Stimulated activated memory B cell treated with anti-CD40 and anti-IgM and Interleukin-4, amounts not matched to agents 10 μg/mL and 1 μg/mL and 100 μg/mL, for 72 hours (primary cell): ENCODE data around the gene SH3RF1.
"Not testable (repeated sequence)": the region's sequence is repeated elsewhere in the genome, so short reads cannot be mapped to it uniquely, and the experiment has no call there.

Experiments
- ATAC-seq: fragments of 150-1000 bp; cut with Tn5 transposase; 2 replicates; pipeline ENCODE4 v1.10.0; 2021
- H3K27ac Mint-ChIP-seq: one replicate; pipeline ENCODE4 v1.8.0; 2022; ENCODE audit warnings: mild to moderate bottlenecking, mixed read lengths
- H3K27me3 Mint-ChIP-seq: one replicate; pipeline ENCODE4 v1.8.0; 2022; ENCODE audit warnings: mixed read lengths
- H3K36me3 Mint-ChIP-seq: one replicate; pipeline ENCODE4 v1.8.0; 2022; ENCODE audit warnings: mixed read lengths
- H3K4me1 Mint-ChIP-seq: one replicate; pipeline ENCODE4 v1.8.0; 2022; ENCODE audit warnings: mixed read lengths
- H3K4me3 Mint-ChIP-seq: one replicate; pipeline ENCODE4 v1.8.0; 2022; ENCODE audit warnings: mild to moderate bottlenecking, moderate library complexity, mixed read lengths
- H3K9me3 Mint-ChIP-seq: one replicate; pipeline ENCODE4 v1.8.0; 2022; ENCODE audit warnings: mixed read lengths

SH3RF1 gene

DNA sequence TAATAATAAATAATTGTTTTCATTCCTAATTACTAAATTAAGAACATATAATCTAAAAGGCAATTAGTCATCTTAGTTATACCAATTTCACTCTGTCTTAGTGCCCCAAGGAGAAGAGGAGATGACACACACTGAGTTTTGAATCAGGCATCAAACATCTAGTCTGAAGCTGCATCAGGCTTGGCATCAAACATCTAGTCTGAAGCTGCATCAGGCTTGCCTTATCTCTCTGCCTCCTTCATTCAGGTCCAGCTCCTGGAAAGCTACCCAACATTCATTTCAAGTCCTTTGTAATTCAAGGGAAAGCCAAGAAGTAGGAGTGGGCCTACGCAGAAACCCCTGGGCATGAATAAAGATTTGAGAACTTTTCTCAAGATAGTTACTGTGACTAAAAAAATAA lies 62.2 kb downstream of the SH3RF1 start:
- Mint-ChIP-seq H3K4me1 (peaks cover 28% of the 10 kb centered on the region), H3K36me3 (peaks cover 12% of the 10 kb centered on the region), H3K27ac (peak overlapping the region; percentile 75), H3K27me3 (no peaks in the 10 kb centered on the region), H3K9me3 (peaks cover 4% of the 10 kb centered on the region), H3K4me3 (no peak overlapping the region)
- no peak for ATAC-seq

DNA sequence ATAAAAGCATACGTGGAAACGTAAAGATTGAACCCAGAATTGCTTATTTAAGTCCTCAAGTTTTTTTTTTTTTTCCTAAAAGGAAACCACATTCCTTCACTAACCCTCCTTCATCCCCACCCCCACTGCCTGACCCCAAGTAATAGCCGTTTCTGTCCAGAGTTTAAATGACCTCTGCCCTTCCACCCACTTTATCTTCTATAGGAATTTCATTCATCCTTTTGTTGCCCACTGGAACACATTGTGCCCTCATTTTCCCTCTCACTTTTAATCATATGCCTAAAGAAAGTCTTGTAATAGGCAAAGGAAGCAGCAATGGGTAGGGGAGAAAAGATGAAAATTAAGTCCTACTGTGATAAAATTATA lies 62.7 kb downstream of the SH3RF1 start:
- H3K4me1 Mint-ChIP-seq = peaks cover 27% of the 10 kb centered on the region
- peaks cover 9% of the 10 kb centered on the region for H3K36me3 Mint-ChIP-seq
- peak overlapping the region; percentile 75 for H3K27ac Mint-ChIP-seq
- ATAC-seq = no peak
- peaks cover 3% of the 10 kb centered on the region for H3K9me3 Mint-ChIP-seq
- no peak overlapping the region for H3K4me3 Mint-ChIP-seq
- no peaks in the 10 kb centered on the region for H3K27me3 Mint-ChIP-seq

DNA sequence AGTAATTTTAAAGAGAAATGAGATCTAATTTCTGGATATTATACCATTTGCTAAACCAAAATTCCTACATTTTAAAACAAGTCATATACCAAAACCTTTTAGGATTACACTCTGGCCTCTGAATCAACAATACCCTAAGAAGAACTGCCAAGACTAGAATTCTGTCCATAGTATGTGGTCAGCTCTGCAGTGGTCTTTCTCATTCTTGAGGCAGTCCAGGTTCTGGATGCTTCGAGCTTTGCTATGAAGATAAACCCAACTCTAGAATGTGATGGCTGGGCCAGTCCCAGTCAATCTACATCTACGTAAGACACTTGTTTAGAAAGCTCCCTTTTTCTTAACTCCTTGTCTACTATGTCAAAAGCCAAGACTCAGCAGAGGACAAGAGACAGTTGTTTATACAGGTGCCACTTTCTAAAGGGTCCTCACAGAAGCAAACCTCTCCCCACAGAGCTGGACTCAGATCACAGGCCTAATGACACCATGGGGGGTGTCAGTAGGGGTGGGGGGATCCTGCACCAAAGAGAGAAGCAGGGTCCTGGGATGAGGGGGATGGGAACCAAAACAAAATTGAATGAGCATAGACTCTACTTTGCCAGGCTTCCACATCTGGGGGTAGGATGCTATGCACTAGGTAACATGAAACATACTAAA lies 63.2 kb downstream of the SH3RF1 start:
- Mint-ChIP-seq H3K4me1 (peaks cover 27% of the 10 kb centered on the region), H3K27ac (peak overlapping the region; percentile 75), H3K36me3 (peaks cover 8% of the 10 kb centered on the region), H3K4me3 (no peak overlapping the region), H3K27me3 (no peaks in the 10 kb centered on the region), H3K9me3 (peaks cover 3% of the 10 kb centered on the region)
- ATAC-seq = no peak

DNA sequence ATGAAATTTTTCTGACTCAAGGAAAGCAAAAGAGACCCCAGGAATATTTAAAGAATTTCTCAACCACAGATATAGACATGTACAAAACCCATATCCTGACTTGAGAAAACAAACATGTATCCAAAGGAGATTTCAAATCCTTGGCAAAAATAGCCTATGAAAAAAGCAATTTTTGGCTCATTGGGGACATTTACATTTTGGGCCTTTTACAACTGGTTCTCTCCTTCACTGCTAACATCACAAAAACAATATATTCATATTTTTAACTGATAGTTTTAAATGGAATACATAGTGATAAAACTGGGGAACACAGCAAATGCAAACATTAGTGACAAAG lies 65.0 kb downstream of the SH3RF1 start:
- no peak overlapping the region for H3K27ac Mint-ChIP-seq

DNA sequence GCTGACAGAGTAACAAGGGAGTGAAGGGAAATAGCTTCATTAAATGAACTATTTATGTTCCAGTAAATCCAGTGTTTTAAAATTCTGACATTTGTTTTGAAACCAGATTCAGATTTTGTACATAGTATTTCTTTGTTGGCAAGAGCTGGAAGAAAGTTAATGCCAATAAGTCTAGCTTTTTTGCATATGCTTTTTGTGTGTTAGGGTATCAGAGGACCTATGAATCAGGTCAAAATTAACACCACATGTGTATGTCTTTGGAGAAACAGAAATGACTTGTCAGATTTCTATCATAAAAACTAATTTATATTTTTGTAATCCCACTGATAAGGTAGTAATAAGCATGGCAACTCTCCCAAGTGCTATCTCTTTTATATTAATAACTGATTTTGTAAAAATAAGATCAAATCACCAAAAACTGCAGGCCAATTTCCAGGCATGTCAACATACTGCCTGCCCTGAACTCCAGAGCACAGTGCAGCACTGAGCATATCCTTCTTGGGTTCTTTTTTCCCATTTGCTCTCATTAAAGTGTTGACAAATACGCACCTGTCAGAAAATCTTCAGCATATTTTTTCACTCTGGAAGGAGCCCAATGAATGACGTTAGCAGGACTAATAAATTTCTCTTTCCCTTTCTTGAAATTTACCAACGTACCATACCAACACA lies 65.5 kb downstream of the SH3RF1 start:
- peaks cover 3% of the 10 kb centered on the region for H3K9me3 Mint-ChIP-seq
- ATAC-seq = no peak
- H3K36me3 Mint-ChIP-seq = peaks cover 5% of the 10 kb centered on the region
- no peaks in the 10 kb centered on the region for H3K27me3 Mint-ChIP-seq
- no peak overlapping the region for H3K4me3 Mint-ChIP-seq
- H3K27ac Mint-ChIP-seq = no peak overlapping the region
- peaks cover 18% of the 10 kb centered on the region for H3K4me1 Mint-ChIP-seq

More for the DNA sequence above, 65.0 kb downstream of the SH3RF1 start:
- no peaks in the 10 kb centered on the region for H3K27me3 Mint-ChIP-seq
- H3K9me3 Mint-ChIP-seq = peaks cover 3% of the 10 kb centered on the region
- peaks cover 23% of the 10 kb centered on the region for H3K4me1 Mint-ChIP-seq
- H3K36me3 Mint-ChIP-seq = peaks cover 6% of the 10 kb centered on the region
- H3K4me3 Mint-ChIP-seq = no peak overlapping the region
- ATAC-seq = no peak

DNA sequence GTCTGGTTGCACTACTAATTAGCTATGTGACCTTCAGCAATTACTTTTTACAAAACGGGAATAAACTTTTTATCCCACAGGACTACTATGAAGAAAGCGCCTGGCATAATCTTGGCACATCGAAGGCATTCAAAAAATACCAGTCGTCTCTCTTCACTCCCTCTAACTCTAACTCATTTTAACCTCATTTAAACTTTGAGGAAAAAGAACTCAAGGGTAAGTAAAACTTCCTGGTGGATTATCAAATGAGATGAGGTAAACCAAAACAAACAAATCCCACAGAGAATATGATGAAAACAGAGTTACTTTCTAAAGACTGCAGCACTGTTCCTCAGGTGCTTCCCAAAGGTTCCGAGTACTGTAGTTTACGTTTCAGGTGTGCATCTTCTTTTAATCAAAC lies 66.9 kb downstream of the SH3RF1 start:
- H3K4me3 Mint-ChIP-seq = no peak overlapping the region
- peaks cover 10% of the 10 kb centered on the region for H3K4me1 Mint-ChIP-seq
- no peaks in the 10 kb centered on the region for H3K36me3 Mint-ChIP-seq
- H3K27me3 Mint-ChIP-seq = no peaks in the 10 kb centered on the region
- no peaks in the 10 kb centered on the region for H3K9me3 Mint-ChIP-seq
- no peak for ATAC-seq
- no peak overlapping the region for H3K27ac Mint-ChIP-seq

DNA sequence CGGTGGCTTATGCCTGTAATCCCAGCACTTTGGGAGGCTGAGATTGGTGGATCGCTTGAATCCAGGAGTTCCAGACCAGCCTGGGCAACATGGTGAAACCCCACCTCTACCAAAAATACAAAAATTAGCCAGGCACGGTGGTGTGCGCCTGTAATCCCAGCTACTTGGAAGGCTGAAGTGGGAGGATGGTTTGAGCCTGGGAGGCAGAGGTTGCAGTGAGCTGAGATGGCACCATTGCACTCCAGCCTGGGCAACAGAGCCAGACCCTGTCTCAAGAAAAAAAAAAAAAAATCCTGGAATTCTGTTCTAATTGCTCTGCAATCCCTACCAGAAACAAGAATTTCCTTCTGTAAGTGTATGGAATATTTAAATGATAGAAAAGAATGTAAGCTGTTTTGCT lies 67.5 kb downstream of the SH3RF1 start:
- H3K4me1 Mint-ChIP-seq, H3K4me3 Mint-ChIP-seq, ATAC-seq, H3K36me3 Mint-ChIP-seq, H3K27me3 Mint-ChIP-seq, H3K9me3 Mint-ChIP-seq, H3K27ac Mint-ChIP-seq: not testable (repeated sequence)

DNA sequence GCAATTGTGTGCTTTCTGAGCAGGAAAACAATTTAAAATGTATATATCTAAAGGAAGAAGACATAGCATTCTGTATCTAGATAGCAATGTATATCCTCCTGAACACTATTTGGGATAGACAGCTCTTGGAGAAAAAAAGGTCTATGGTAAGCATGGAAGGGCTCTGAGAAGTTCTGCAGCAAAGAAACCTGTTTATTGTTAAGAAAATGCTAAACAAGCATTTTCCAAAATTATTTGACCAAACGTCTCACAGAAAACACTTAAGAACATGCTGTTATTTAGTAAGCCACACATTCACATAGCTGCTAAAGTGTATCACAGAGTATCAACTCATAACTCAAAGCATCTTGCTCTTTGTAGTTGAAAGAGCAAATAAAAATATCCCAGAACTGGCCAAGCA lies 67.9 kb downstream of the SH3RF1 start:
- H3K36me3 Mint-ChIP-seq = no peaks in the 10 kb centered on the region
- no peaks in the 10 kb centered on the region for H3K27me3 Mint-ChIP-seq
- no peak for ATAC-seq
- no peak overlapping the region for H3K27ac Mint-ChIP-seq
- H3K9me3 Mint-ChIP-seq = no peaks in the 10 kb centered on the region
- H3K4me3 Mint-ChIP-seq = no peak overlapping the region
- peaks cover 5% of the 10 kb centered on the region for H3K4me1 Mint-ChIP-seq

DNA sequence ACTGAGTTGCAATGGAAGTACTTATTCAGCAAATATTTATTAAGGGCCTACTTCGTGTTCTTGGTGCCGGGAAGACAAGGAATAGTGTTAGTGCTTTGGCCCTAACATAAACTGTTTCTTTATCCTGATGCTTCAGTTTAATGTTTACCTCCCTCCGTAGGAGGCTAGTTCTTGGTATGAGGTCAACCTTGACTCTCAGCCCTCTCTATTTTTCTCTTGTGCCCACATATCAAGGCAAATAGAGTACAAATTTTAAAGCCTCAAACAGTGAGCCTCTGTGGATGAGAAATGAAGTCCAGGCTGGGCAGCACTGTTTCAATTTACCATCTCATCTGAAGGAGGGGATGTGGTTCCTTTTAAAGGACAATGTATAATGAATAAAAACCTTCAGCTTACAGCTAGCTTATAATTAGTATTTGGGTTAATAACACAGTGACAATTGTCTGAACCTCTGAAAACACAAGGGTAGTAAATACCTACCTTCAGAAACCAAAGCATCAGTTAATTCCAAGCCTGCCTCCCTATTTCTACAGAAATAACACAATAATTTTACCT lies 68.5 kb downstream of the SH3RF1 start:
- no peak overlapping the region for H3K4me3 Mint-ChIP-seq
- no peaks in the 10 kb centered on the region for H3K36me3 Mint-ChIP-seq
- H3K27me3 Mint-ChIP-seq = no peaks in the 10 kb centered on the region
- H3K4me1 Mint-ChIP-seq = peaks cover 5% of the 10 kb centered on the region
- no peaks in the 10 kb centered on the region for H3K9me3 Mint-ChIP-seq
- ATAC-seq = no peak
- no peak overlapping the region for H3K27ac Mint-ChIP-seq

DNA sequence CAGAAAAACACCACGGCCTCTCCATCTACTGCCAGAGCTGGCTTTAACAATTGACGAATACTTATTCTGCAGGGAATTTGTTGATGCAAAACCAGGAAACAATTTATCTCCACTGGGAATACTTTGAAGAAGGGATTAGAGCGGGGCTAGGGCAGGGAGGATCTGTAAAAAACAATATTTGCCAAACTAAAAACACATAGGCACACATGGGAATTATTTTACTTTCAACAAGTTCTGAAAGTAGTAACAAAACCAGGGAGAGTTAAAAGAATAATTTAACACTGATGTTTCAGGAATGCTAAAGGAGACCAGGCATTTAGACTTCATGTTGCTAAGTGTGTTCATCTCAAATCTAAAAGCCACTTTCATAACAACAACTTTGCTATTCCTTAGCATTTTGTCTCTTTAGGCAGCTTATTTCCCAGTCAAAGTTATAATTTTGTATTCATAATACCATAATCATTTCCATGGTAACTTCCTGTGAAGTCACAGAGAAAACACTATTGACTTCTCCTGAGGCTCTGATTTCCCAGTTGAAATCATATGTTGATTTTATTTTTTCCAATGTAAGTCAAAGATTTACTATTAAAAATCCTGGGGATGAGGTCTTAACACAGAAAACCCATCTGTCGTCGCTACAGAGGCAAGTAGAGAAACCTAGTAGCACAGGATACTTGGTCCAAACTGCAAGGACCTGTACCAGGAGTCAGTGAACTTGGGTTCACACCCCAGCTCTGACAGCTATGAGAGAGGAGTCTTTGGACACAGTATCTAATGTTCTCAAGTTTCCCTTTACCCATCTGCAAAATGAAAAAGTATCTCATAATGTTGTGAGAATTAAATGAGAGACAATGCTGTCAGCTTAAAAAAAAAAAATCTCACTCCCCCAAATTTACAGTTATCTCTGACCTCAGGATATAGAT lies 69.3 kb downstream of the SH3RF1 start:
- H3K9me3 Mint-ChIP-seq = no peaks in the 10 kb centered on the region
- no peaks in the 10 kb centered on the region for H3K27me3 Mint-ChIP-seq
- H3K27ac Mint-ChIP-seq = no peak overlapping the region
- no peak for ATAC-seq
- H3K36me3 Mint-ChIP-seq = no peaks in the 10 kb centered on the region
- peaks cover 5% of the 10 kb centered on the region for H3K4me1 Mint-ChIP-seq
- no peak overlapping the region for H3K4me3 Mint-ChIP-seq

DNA sequence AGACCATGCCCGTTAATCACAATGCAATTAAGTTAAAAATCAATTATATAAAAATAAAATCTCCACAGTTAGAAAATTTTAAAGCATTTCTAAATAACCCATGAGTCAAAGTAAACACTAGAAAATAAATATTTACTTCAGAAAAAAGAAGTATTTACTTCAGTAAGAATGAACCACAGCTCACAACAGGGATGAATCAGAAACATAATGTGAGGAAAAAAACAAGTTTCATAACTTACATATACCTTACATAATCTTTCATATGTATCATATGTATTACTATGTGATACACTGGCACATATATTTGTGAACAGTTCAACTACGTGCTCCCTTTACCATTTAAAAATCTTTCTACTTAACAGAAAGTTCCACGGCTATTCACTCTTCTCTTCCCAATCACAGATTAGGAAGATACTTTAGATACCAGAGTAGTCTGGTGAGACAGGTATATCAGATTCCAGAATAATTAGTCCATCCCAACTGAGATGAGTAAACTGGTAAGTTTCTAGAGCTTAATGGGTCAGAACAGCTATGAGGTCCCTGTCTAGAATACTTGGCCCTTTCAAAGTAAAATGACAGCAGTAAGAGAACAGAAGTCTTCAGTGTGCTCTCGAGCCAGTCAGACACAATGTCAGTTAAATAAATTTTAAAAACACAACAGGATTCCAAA lies 70.3 kb downstream of the SH3RF1 start:
- H3K27me3 Mint-ChIP-seq = no peaks in the 10 kb centered on the region
- no peak overlapping the region for H3K4me3 Mint-ChIP-seq
- H3K27ac Mint-ChIP-seq = no peak overlapping the region
- peaks cover 4% of the 10 kb centered on the region for H3K9me3 Mint-ChIP-seq
- ATAC-seq = no peak
- H3K4me1 Mint-ChIP-seq = peaks cover 5% of the 10 kb centered on the region
- peaks cover 3% of the 10 kb centered on the region for H3K36me3 Mint-ChIP-seq

DNA sequence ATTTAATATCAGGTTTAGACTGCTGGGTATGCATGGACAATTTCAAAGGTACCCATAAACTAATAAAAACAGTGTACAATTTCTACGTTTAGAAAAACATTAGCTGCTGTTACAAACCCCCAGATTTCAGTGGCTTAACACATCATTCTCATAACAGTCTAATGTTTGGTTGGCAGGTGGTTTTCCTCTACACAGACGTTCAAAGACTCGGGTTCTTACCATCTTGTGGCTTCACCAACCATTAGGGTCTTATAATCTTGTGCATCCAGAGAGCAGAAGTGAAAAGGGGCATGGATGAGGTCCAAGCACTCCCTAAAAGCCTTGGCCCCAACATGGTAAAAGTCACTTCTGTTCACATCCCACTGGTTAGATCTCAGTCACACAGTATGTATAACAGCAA lies 71.6 kb downstream of the SH3RF1 start:
- H3K27ac Mint-ChIP-seq = no peak overlapping the region
- peaks cover 13% of the 10 kb centered on the region for H3K36me3 Mint-ChIP-seq
- H3K4me3 Mint-ChIP-seq = no peak overlapping the region
- no peaks in the 10 kb centered on the region for H3K27me3 Mint-ChIP-seq
- peaks cover 11% of the 10 kb centered on the region for H3K9me3 Mint-ChIP-seq
- ATAC-seq = no peak
- peaks cover 5% of the 10 kb centered on the region for H3K4me1 Mint-ChIP-seq

DNA sequence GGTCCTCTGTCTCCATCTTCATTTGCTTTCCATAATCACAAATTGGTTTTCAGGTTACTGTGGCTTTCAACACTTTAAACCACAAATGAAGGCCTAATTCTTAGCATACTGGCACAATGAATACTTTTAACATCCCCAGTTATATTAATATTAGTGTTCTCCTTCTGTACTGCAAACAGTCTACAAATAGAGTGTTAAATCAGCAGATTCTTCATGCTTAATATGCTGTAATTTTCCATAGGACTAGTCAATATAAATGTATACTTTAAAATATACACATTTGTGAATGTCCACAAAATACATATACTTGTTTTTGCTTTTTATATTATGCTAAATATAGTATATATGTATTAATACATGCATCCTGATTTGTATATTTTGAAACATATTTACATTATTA lies 72.6 kb downstream of the SH3RF1 start:
- no peak overlapping the region for H3K27ac Mint-ChIP-seq
- H3K4me3 Mint-ChIP-seq = no peak overlapping the region
- H3K4me1 Mint-ChIP-seq = peaks cover 5% of the 10 kb centered on the region
- H3K9me3 Mint-ChIP-seq = peaks cover 11% of the 10 kb centered on the region
- H3K27me3 Mint-ChIP-seq = no peaks in the 10 kb centered on the region
- H3K36me3 Mint-ChIP-seq = peaks cover 13% of the 10 kb centered on the region
- no peak for ATAC-seq

DNA sequence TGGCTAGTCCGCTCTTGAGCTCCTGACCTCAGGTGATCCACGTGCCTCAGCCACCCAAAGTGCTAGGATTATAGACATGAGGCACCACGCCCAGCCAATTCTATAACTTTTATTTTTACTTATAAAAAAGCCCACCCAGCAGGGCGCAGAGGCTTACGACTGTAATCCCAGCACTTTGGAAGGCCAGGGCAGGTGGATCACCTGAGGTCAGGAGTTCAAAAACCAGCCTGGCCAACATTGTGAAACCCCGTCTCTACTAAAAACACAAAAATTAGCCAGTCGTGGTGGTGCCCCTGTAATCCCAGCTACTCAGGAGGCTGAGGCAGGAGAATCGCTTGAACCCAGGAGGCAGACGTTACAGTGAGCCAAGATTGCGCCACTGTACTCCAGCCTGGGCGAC lies 73.5 kb downstream of the SH3RF1 start:
- not testable (repeated sequence) for ATAC-seq, H3K4me3 Mint-ChIP-seq, H3K4me1 Mint-ChIP-seq, H3K27ac Mint-ChIP-seq, H3K27me3 Mint-ChIP-seq
- H3K9me3 Mint-ChIP-seq = peaks cover 11% of the 10 kb centered on the region
- peaks cover 13% of the 10 kb centered on the region for H3K36me3 Mint-ChIP-seq

DNA sequence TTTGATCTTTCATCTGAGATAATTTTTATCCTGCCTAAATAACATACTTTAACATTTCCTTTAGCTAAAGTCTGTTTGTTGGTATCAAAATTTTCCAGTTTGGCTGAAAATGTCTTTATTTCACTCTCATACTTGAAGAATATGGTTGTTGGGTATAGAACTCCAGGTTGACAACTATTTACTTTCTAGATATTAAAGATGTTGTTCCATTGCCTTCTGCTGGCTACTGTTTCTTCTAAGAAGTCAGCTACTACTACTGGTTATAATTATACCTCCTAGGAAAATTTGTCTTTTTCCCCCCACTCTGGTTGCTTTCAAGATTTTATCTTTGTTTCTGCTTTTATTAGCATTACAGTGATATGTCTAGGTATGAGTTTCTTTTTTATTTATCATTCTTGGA lies 75.7 kb downstream of the SH3RF1 start:
- Mint-ChIP-seq H3K4me3 (no peak overlapping the region), H3K36me3 (peaks cover 13% of the 10 kb centered on the region), H3K4me1 (peaks cover 15% of the 10 kb centered on the region), H3K9me3 (peaks cover 13% of the 10 kb centered on the region), H3K27ac (no peak overlapping the region), H3K27me3 (no peaks in the 10 kb centered on the region)
- no peak for ATAC-seq
